MM.1S (cell line): ENCODE results near the gene ALKBH6.

Experiments
- CTCF ChIP-seq: fragments of 300-600 bp; sonication (generic); IDR thresholded peaks from 2 replicates; pipeline ENCODE4 v1.5.1; 2016; ENCODE audit warnings: antibody characterized with exemption, low read length, mixed read lengths
- EZH2 ChIP-seq: fragments of 300-600 bp; sonication (generic); optimal IDR thresholded peaks from 2 replicates; pipeline ENCODE3; 2017; ENCODE audit warnings: low read depth, mild to moderate bottlenecking, antibody characterized with exemption, low read length, mixed read lengths
- EZH2phosphoT487 ChIP-seq: fragments of 300-600 bp; sonication (generic); IDR thresholded peaks from 2 replicates; pipeline ENCODE4 v1.6.1; 2018; ENCODE audit warnings: antibody characterized with exemption, low read length

- TF ChIP-seq CTCF = no peak
- TF ChIP-seq EZH2phosphoT487 = no peak
- TF ChIP-seq EZH2 = no peak
Observed at GRCh38 chr19:36049080-36049698, 35.2 kb upstream of the ALKBH6 start.
